HL-60/S4 treated with phorbol 12-myristate 13-acetate at 8.2 ng/mL for 4 days and 3 days (cell line): ENCODE measurements around the gene BRMS1L.
"Not testable (repeated sequence)": the region's sequence is repeated elsewhere in the genome, so short reads cannot be mapped to it uniquely, and the experiment has no call there.

Experiments
- in situ Hi-C: fragments of 300-500 bp; cut with MboI; formaldehyde crosslinking; loops from 2 replicates; pipeline ENCODE4 v1.15.0; 2022; ENCODE audit warnings: low sequenced_read_pairs

The BRMS1L gene, protein sequence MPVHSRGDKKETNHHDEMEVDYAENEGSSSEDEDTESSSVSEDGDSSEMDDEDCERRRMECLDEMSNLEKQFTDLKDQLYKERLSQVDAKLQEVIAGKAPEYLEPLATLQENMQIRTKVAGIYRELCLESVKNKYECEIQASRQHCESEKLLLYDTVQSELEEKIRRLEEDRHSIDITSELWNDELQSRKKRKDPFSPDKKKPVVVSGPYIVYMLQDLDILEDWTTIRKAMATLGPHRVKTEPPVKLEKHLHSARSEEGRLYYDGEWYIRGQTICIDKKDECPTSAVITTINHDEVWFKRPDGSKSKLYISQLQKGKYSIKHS

DNA sequence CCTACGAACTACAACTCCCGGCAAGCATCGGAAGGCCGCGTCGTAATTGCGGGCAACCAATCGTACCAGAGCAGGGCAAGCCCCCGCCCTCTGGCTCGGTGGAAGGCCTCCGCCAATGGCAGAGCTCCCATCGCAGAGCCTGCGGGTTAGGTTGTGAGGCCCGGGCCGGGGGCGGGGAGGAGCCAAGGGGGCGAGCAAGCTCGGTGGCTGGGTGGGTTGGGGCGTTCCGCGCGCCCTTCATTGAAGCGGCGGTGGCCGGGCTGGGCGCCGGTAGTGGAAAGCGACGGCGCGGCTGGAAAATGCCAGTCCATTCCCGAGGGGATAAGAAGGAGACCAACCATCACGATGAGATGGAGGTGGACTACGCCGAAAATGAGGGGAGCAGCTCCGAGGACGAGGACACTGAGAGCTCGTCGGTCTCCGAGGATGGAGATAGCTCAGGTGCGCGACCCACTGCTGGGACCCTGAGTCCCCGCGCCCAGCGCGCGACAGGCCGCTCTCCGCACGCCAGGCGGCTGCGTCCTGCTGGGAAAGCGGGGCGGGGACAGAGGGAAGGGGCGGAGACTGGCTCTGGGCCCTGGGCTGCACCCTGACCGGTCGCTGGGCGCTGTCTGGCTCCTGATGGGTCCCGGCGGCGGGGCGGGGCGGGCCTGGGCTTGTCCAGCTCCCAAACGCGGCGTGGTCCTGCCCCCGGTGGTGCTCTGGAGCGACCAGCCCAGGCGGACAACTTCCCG, at the start of gene BRMS1L:
Gene BRMS1L (plus strand): TSS at position 121 of the 734 bp plus-strand sequence. CDS start 179 bp downstream, at position 300.
- in situ Hi-C loops, result no loop called here

DNA sequence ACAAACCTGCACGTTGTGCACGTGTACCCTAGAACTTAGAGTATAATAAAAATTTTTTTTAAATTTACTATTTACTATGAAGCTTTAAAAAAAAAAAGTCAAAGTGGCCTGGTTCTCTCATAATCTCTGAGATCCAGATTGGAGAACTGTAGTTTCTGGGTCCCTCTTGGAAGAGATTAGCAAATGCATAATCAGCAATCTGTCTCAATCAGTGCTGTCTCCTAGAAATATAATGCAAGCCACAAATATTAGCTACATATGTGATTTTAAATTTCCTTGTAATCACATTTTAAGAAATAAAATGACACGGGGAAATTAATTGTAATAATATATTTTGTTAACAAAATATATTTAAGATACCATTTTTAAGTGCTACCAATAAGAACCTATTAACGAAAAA, 49.3 kb upstream of the BRMS1L start:
- in situ Hi-C loops, result no loop called here

DNA sequence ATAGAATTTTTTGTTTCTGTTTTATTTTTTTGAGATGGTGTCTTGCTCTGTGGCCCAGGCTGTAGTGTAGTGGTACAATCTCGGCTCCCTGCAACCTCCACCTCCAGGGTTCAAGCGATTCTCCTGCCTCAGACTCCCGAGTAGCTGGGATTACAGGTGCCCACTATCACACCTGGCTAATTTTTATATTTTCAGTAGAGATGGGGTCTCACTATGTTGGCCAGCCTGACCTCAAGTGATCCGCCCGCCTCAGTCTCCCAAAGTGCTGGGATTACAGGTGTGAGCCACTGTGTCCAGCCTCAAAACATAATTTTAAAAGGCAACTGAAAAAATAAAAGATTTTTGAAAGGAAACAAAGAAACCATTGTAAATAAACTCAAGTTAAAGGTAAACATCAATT, 48.6 kb upstream of the BRMS1L start:
- in situ Hi-C loops, result not testable (repeated sequence)

DNA sequence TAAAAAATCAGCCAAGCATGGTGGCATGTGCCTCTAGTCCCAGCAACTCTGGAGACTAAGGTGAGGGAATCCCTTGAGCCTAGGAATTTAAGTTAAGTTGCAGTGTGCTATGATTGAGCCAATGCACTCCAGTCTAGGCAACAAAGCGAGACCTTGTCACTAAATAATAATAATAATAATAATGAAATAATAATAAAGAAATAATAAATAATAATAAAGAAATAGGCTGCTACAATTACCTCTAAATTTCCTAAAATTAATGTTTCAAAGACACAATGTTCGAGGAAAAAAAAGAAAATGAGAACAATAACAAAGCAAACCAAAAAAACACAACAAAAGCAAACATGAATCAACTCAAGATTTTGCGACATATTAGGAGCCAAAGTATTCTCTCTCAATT, 46.8 kb upstream of the BRMS1L start:
- in situ Hi-C loops, result no loop called here

DNA sequence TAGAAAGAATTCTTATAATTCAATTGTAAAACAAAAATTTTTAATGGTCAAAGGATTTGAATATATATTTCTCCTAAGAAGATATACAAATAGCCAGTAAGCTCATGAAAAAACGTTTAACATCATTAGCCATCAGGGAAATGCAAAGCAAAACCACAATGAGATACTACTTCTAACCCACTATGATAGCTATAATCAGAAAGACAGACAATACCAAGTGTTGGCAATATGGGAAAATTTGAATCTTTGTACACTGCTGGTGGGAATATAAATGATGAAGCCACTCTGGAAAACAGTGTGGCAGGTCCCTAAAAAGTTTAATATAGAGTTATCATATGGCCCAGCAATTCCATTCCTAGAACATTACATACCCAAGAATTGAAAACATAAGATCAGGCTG, 42.4 kb upstream of the BRMS1L start:
- in situ Hi-C loops, result no loop called here

DNA sequence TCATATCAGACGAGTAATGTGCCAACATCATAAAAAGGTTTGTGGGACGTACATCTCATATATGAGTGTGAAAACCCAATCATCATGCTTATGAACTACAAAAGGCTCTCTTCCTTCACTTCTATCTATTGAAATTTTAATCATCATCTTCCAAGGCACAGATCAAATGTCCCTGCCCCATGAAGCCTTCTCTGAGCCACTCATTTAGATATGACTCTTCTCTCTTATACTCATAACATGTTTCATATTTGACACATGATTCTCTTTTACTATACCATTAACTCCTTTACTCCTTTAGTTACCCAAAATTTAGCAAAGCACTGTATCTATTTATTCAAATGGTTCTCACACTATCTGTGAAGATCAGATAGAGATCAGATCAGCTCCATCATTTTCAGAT, 39.3 kb upstream of the BRMS1L start:
- in situ Hi-C loops, result no loop called here

DNA sequence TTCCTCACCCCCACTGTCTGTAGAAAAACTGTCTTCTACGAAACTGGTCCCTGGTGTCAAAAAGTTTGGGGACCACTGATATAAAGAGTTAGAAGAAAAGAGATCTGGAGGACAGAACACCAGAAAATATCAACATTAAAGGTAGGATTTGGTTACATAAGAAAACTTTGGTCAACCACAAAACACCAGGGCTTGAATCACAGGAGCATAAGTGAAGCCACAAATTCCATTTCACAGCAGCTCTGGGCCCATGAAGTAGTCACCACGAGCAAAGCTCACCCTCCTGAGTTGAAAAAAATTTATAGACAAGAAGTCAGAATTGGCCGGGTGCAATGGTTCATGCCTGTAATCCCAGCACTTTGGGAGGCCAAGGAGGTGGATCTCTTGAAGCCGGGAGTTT, 36.5 kb upstream of the BRMS1L start:
- in situ Hi-C loops, result no loop called here

DNA sequence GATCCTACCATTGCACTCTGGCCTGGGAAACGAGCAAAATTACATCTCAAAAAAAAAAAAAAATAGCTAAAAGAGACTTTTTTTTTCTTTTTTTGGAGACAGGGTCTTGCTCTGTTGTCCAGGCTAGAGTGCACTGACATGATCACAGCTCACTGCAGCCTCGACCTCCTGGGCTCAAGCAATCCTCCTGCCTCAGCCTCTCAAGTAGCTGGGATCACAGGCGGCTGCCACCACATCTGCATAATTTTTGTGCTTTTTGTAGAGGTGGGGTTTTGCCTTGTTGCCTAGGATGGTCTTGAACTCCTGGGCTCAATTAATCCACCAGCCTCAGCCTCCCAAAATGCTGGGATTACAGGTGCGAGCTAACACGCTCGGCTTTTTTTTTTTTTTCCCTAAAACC, 28.3 kb upstream of the BRMS1L start:
- in situ Hi-C loops, result no loop called here

DNA sequence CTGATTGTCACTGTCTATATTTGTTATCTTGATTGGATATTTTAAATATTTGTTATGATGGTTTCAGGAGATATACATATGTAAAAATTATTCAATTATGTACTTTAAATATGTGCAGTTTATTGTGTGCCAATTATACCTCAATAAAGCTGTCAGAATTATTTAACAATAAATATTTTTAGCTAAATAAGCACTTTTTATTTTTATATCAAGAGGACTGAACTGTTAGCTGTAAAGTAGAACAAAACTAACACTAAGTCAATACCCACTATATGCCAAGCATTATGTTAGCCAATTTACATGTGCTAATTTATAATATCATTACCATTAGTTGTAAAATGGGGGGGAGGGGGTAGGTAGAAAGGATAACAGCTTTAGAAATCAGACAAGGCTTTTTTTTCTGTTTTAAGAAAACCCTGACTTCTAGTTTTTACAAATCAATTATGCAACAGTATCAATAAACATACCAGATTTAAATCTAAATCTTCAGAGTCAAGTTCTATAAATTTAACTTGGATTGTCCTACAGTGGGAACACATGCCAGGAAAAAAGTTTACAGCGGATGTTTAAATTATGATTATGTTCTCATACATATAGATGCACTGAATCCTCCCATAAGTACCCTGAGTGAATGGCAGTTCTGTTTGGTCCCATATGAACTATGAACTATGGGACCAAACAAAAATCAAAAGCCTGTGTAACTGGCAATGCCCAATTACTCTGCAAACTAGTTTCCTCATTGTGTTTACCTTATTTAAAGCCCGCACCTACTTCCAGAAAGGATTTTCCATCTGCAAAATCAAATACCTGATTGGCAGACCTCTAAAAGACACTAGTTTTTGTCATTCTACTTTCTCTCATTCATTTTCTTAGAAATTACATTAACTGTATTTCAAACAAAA, 19.9 kb upstream of the BRMS1L start:
- in situ Hi-C loops, result no loop called here

DNA sequence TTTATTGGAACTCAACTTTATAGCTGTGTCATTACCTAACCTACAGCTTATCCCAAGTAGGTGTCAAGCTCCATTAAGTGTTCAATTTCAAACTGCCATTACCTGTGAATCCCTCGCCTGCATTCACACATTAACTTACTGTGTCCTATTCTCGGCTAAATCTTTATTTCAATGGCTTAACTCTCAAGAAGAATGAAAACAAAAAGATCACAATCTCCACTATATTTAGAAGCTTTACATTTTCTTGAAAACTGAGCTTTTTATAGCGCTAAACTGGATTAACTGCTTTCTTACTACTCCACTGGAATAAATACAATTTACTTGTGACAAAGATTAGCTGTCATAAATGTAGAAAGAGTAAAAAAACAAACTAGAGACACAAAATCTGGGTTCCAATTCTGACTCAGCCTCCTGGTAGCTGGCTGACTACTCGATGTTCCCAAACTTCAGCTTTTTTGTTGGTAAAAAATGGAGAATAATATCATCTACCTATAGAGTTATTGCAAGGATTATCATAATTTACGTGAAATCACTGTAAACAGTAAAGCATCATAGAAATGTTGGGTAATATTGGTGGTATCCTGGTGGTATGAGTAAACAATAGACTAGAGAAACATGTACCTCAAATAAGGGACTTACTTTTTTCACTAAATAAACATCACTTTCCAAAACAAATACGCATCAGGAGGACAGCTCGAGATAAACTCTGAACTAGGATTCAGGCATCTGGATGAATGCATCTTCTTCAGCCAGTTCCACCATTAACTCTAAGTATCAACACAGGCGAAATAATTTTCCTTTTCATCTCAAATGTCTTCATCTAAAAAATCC, 18.8 kb upstream of the BRMS1L start:
- in situ Hi-C loops, result no loop called here

DNA sequence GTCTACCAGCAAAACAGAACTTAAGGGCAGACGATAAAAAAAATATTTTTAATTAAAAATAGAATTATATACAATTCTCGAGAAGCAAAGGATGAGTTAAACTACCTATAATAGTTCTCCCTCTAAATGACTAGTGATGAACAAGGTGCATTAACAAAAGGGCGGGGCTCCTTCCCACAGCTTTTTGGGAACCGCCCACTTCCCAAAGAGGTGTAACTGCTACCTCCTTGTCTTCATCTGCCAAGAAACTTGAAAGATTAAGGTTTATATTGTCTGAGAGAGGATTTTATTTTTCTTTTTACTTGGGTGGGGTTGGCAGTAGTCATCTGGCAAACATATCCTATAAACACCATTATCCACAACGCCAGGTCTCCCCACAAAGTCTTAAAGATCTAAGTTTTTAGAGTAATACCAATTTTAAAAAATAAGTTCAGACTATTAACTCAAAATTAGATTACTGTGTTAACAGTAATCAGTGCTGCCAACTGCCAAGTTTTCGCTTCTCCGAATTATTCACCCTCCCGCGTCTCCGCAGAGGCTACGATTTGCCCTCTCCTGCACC, 18.0 kb upstream of the BRMS1L start:
- in situ Hi-C loops, result no loop called here

DNA sequence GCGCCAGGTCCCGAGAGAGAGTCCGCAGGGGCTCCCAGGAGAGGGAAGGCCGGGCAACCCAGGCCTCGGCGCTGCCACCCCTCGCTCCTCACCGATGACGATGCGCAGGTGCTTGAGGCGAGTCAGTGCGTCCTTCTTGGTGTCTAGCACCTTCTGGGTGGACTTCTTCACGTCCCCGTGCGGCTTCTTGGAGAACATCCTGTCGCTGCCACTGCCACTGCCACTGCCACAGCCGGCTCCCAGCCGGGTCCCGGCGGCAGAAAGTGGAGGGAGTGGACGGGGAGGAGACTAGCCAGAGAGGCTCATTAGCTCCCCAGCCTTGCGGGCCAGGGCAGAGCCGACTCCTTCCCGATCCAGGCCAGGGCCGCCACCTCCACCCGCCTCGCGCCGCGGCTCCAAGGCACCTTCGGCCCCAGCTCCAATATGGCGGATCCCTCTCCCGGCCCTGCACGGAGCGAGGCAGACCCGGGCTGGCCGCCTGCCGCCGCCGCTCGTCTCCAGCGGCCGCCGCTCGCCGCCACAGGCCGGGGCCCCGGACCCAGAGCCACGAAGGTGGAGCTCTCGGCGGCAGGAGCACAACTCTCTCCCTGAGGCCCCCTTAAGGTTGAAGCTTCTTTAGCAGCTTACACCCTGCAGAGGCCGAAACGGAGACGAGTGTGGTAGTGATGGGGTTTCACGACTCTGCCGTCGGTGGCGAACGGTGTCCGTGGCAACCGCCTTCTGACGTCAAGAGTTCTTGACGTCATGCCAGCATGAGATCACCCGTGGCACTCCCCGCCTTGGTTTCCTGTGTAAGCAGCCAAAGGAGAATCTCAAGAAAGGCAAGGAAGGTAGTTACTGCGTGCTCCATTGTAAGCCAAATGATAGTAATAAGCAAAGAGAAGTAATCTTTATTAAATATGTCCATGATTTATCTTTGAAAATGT, 17.2 kb upstream of the BRMS1L start, which contains the start of gene RALGAPA1:
Gene RALGAPA1 (minus strand): TSS at position 658 of the 926 bp plus-strand sequence. CDS start 460 bp downstream, at position 198.
- in situ Hi-C loops, result not testable (repeated sequence)

DNA sequence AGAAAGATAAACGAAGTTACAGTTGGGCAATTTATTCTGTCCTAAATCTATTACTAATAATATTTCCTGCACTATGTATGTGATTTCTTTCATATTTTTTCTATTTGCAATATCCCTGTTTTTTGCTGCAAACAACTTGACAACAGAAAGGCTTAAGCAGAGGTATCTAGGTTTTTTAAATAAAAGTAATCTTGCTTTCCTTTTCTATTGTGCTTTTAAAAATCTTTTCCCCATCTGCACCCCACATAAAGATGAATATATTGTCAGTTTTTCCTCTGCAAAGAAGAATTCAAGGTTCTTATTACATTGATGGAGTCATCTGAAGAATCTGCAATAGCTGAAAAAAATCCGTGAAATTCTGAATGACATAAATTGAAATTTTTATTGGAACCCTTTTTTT, 16.5 kb upstream of the BRMS1L start:
- in situ Hi-C loops, result no loop called here

DNA sequence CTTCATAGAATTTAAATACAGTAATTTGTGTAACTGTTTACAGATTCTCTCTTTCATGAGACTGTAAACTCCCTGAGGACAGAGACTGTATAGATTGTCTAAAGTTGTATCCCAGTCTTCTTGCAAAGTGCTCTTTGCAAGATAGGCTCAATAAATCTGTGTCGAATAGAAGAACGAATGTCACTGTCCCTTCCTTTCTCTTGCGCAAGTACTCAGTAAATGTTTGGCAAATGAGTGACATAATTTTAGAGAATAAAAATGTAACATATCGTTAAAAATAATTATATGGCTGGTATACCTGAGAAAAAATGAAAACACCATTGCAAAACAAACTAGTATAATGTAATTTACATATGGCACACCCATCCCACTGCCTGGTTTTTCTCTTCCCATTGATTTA, 15.2 kb upstream of the BRMS1L start:
- in situ Hi-C loops, result no loop called here

DNA sequence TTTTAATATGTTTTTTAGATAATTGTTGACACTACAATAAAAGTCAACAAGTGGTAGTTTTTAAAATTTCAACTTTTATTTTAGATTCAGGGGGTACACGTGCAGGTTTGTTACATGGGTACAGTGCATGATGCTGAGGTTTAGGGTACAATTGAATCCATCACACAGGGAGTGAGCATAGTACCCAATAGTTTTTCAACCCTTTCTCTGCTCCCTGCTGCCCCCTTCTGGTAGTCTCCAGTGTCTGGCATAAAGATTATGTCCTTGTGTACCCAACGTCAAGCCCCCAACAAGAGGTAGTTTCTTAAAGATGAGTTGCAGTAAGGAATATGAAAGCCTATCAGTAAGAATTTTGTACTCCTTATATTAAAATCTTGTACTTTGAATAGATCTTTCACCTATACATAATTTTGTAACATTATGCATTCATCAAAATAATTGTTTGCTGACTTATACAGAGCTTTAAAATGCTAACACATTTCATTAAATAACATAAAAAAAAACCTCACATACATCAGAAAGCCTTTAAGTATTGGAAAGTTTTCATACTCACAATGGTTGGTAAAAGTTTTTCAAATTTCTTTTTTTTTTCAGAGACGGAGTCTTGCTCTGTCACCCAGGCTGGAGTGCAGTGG, 11.7 kb upstream of the BRMS1L start:
- in situ Hi-C loops, result no loop called here

DNA sequence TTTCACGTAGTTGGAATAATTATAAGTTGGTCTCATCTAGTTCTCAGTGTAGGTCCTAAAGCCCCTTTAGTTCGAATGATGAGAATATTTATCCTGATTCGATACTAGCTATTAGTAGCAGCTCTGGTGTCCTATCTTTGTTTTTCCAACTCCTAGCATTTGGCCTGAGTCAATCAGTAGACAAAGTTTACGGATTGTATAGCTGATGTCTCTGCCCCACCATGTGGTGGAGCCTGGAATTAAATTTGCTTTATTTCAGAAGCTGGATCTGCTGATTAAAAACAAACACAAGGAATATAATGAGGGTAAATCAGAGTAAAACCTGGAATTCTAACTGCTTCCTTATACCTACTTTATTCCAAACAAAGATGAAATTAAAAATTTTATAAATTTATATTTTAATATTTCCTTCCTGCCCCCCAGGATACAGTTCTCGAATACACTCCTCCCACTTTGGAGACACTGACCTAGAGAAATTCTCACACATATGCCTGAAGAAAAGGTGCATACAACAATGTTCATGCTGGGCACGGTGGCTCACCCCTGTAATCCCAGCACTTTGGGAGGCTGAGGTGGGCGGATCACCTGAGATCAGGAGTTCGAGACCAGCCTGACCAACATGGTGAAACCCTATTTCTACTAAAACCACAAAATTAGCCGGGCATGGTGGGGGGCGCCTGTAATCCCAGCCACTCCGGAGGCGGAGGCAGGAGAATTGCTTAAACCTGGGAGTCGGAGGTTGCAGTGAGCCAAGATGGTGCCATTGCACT, 7.6 kb upstream of the BRMS1L start:
- in situ Hi-C loops, result no loop called here

DNA sequence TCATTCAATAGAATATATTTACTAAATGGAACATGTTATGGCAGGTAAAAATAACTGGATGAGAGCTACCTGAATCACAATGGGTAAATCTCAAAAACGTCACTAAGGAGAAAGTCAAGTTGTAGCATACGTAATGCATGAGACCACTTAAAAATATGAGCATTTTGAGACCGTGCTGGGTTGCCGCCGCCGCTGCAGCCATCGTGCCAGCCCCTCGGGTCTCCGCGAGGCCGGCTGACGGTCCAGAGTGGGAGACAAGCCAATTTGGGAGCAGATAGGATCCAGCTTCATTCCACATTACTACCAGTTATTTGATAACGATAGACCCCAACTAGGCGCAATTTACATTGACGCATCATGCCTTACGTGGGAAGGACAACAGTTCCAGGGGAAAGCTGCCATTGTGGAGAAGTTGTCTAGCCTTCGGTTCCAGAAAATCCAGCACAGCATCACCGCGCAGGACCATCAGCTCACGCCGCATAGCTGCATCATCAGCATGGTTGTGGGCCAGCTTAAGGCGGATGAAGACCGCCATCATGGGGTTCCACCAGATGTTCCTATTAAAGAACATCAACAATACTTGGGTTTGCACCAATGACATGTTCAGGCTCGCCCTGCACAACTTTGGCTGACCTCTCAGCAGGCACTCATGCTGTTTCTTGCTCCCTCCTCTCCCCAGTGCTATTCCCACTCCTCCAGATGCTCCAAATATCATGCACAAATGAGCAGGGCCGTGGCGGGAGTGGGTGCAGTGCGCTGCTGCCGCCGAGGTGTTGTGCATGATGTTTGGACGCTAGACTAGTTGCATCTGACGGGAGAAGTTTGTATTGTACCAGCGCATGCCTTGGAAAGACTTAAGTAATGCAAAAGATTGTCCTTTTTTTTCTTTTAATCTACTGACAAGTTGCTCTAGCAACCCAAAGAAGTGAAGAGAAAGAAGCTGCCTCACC, 6.3 kb upstream of the BRMS1L start:
- in situ Hi-C loops, result no loop called here
